MM.1S (cell line): ENCODE measurements around the gene IBTK.
A peak's percentile ranks its signal among the peaks of the same experiment; 100 is the strongest.

ENCODE experiments used
- DNase-seq: peaks from one replicate; pipeline ENCODE4 v3.0.0-alpha.2; 2015
- H2AFZ ChIP-seq: fragments of 300-600 bp; sonication (generic); 2 replicates; pipeline ENCODE4 v1.6.0; 2016; ENCODE audit warnings: antibody characterized with exemption, low read length
- H3F3A ChIP-seq: fragments of 300-600 bp; sonication (generic); 2 replicates; pipeline ENCODE4 v1.6.1; 2016; ENCODE audit warnings: mild to moderate bottlenecking, antibody characterized with exemption, low read length, moderate library complexity, mixed read lengths; ENCODE audit not compliant: insufficient read depth
- H3K27ac ChIP-seq: fragments of 300-600 bp; sonication (generic); 2 replicates; pipeline ENCODE4 v1.5.1; 2016; ENCODE audit warnings: mild to moderate bottlenecking, low read length
- H3K27me3 ChIP-seq: fragments of 300-600 bp; sonication (generic); replicated peaks from 2 replicates; pipeline ENCODE4 v1.6.0; 2016; ENCODE audit warnings: low read length; ENCODE audit not compliant: insufficient read depth
- H3K36me3 ChIP-seq: fragments of 300-600 bp; sonication (generic); replicated peaks from 2 replicates; pipeline ENCODE4 v1.6.1; 2016; ENCODE audit warnings: mild to moderate bottlenecking, low read length, mixed read lengths; ENCODE audit not compliant: insufficient read depth
- H3K4me1 ChIP-seq: fragments of 300-600 bp; sonication (generic); 2 replicates; pipeline ENCODE4 v1.6.1; 2016; ENCODE audit warnings: low read length, mixed read lengths
- H3K4me2 ChIP-seq: fragments of 300-600 bp; sonication (generic); 2 replicates; pipeline ENCODE4 v1.6.0; 2016; ENCODE audit warnings: low read depth, low read length
- H3K4me3 ChIP-seq: fragments of 300-600 bp; sonication (generic); 2 replicates; pipeline ENCODE4 v1.5.1; 2016; ENCODE audit warnings: low read length, mixed read lengths
- H3K79me2 ChIP-seq: fragments of 300-600 bp; sonication (generic); 2 replicates; pipeline ENCODE4 v1.6.1; 2016; ENCODE audit warnings: mixed run types, low read length, mixed read lengths
- H3K9ac ChIP-seq: fragments of 300-600 bp; sonication (generic); 2 replicates; pipeline ENCODE4 v1.6.1; 2016; ENCODE audit warnings: low read length, mixed read lengths
- H3K9me2 ChIP-seq: fragments of 300-600 bp; sonication (generic); replicated peaks from 2 replicates; pipeline ENCODE4 v1.6.1; 2016; ENCODE audit warnings: mild to moderate bottlenecking, low read length, mixed read lengths; ENCODE audit not compliant: insufficient read depth
- H3K9me3 ChIP-seq: fragments of 300-600 bp; sonication (generic); replicated peaks from 2 replicates; pipeline ENCODE4 v1.6.1; 2016; ENCODE audit warnings: mild to moderate bottlenecking, low read length, mixed read lengths; ENCODE audit not compliant: insufficient read depth
- H4K20me1 ChIP-seq: fragments of 300-600 bp; sonication (generic); 2 replicates; pipeline ENCODE4 v1.6.1; 2016; ENCODE audit warnings: mild to moderate bottlenecking, low read length, moderate library complexity, mixed read lengths; ENCODE audit not compliant: insufficient read depth
- EZH2 ChIP-seq: fragments of 300-600 bp; sonication (generic); optimal IDR thresholded peaks from 2 replicates; pipeline ENCODE3; 2017; ENCODE audit warnings: low read depth, mild to moderate bottlenecking, antibody characterized with exemption, low read length, mixed read lengths
- EZH2phosphoT487 ChIP-seq: fragments of 300-600 bp; sonication (generic); IDR thresholded peaks from 2 replicates; pipeline ENCODE4 v1.6.1; 2018; ENCODE audit warnings: antibody characterized with exemption, low read length
- TF ChIP-seq, protein P1 (sequence below): fragments of 300-600 bp; sonication (generic); IDR thresholded peaks from 2 replicates; pipeline ENCODE4 v1.5.1; 2016; ENCODE audit warnings: antibody characterized with exemption, low read length, mixed read lengths

Gene IBTK

DNA sequence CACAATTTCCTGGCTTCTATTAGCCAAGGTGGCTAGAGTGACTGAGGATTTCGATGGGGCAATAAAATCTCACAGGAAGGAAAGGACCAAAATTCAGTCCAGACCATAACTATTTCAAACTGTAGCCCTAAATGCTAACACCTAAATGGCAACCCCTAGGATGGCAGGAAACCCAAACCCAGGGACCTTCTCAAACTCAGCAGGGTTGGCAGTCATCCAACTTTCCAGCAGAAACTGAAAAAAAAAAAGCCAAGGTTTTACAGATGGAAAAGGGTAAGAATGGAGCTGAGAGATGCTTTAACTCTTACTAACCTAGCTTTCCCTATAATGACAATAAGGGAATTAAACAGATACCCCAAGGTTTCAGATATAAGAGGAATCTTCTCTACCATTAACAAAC lies 10.5 kb downstream of the IBTK start:
- no peak overlapping the region for H3K4me3 ChIP-seq
- H3K79me2 ChIP-seq = peaks cover 54% of the 10 kb centered on the region
- no peak overlapping the region for H3K9ac ChIP-seq
- TF ChIP-seq EZH2phosphoT487 (no peak), EZH2 (no peak)
- TF ChIP-seq, protein P1, sequence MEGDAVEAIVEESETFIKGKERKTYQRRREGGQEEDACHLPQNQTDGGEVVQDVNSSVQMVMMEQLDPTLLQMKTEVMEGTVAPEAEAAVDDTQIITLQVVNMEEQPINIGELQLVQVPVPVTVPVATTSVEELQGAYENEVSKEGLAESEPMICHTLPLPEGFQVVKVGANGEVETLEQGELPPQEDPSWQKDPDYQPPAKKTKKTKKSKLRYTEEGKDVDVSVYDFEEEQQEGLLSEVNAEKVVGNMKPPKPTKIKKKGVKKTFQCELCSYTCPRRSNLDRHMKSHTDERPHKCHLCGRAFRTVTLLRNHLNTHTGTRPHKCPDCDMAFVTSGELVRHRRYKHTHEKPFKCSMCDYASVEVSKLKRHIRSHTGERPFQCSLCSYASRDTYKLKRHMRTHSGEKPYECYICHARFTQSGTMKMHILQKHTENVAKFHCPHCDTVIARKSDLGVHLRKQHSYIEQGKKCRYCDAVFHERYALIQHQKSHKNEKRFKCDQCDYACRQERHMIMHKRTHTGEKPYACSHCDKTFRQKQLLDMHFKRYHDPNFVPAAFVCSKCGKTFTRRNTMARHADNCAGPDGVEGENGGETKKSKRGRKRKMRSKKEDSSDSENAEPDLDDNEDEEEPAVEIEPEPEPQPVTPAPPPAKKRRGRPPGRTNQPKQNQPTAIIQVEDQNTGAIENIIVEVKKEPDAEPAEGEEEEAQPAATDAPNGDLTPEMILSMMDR = no peak
- peaks cover 4% of the 10 kb centered on the region; the same call in 1 of the 2 replicates for H3K36me3 ChIP-seq
- H2AFZ ChIP-seq = no peak overlapping the region
- H3K4me2 ChIP-seq = no peak overlapping the region
- H3K9me2 ChIP-seq = no peaks in the 10 kb centered on the region
- no peaks in the 10 kb centered on the region for H3K27me3 ChIP-seq
- H3F3A ChIP-seq = no peaks in the 10 kb centered on the region
- H3K9me3 ChIP-seq = no peaks in the 10 kb centered on the region
- DNase-seq = no peak
- no peaks in the 10 kb centered on the region for H4K20me1 ChIP-seq
- no peak overlapping the region for H3K27ac ChIP-seq
- peaks cover 8% of the 10 kb centered on the region; the same call in 1 of the 2 replicates for H3K4me1 ChIP-seq

DNA sequence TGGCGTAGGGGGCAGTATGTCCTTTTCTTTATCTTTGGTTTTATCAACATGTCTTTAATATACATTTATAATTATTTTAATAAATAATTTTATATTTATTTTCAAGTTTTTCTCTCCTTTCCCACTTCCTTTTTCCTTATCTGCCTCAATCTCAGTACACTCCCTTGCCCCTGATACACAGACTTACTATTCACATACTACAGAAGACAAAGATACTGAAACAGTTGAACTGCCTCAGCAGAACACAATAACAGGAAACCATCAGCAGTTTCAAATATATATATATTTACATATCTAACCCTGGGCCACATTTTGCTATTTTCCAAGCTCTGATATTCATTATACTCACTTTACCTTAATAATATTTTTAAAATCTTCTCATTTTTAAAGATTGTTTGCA lies 19.8 kb downstream of the IBTK start:
- Histone ChIP-seq H3K79me2 (peaks cover 28% of the 10 kb centered on the region), H3K27me3 (no peaks in the 10 kb centered on the region), H3K9me3 (no peaks in the 10 kb centered on the region), H4K20me1 (no peaks in the 10 kb centered on the region), H2AFZ (no peak overlapping the region), H3K4me2 (peak overlapping the region; percentile 71), H3K4me3 (peak overlapping the region; percentile 26; the same call in 1 of the 2 replicates), H3K27ac (peak overlapping the region; percentile 80), H3K36me3 (peaks cover 11% of the 10 kb centered on the region; the same call in 1 of the 2 replicates), H3K9ac (peak overlapping the region; percentile 34; the same call in 1 of the 2 replicates), H3K4me1 (peaks cover 24% of the 10 kb centered on the region), H3F3A (peaks cover 16% of the 10 kb centered on the region), H3K9me2 (no peaks in the 10 kb centered on the region)
- DNase-seq = peak; percentile 79
- no peak for TF ChIP-seq EZH2phosphoT487
- TF ChIP-seq, protein P1 = no peak

DNA sequence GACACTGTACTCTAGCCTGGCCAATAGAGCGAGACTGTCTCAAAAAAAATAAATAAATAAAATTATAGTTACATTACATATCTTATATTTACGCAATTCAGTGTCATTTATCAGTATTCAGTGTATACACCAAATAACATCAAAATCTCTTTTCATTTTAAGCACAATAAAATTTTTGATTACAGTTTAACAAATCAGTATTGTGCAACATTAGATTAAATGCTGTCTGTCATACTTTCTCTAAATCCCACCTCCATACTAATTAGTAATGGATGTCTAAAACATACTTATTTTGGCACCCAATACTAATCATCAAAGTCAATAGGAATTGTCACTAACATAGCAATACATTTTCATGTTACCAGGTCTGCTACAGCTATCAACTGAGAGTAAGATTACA lies 27.4 kb downstream of the IBTK start:
- H3K36me3 ChIP-seq = peaks cover 18% of the 10 kb centered on the region

More for the DNA sequence above, 27.4 kb downstream of the IBTK start:
- peaks cover 4% of the 10 kb centered on the region; the same call in 1 of the 2 replicates for H3K79me2 ChIP-seq
- H3K4me1 ChIP-seq = peaks cover 13% of the 10 kb centered on the region; the same call in 1 of the 2 replicates
- H4K20me1 ChIP-seq = no peaks in the 10 kb centered on the region; the same call in 1 of the 2 replicates
- no peak overlapping the region for H2AFZ ChIP-seq
- H3K9me3 ChIP-seq = no peaks in the 10 kb centered on the region
- no peak overlapping the region for H3K4me2 ChIP-seq
- H3K4me3 ChIP-seq = no peak overlapping the region
- no peaks in the 10 kb centered on the region for H3K27me3 ChIP-seq
- no peak overlapping the region for H3K27ac ChIP-seq
- TF ChIP-seq EZH2phosphoT487 = no peak
- TF ChIP-seq, protein P1 = no peak
- TF ChIP-seq EZH2 = no peak
- H3K9ac ChIP-seq = no peak overlapping the region
- DNase-seq = no peak
- no peaks in the 10 kb centered on the region for H3K9me2 ChIP-seq
- H3F3A ChIP-seq = no peaks in the 10 kb centered on the region
